IPS-18c (cell line): Measurements from ENCODE around the gene AP3D1.
A peak's percentile ranks its signal among the peaks of the same experiment; 100 is the strongest.

Source experiments
- H3K4me3 ChIP-seq: 2 replicates; pipeline ENCODE4 v1.7.0; 2013; ENCODE audit warnings: low read depth, mild to moderate bottlenecking, low read length, moderate library complexity; ENCODE audit not compliant: insufficient read depth
- H3K9me3 ChIP-seq: one replicate; pipeline ENCODE4 v1.6.1; 2013; ENCODE audit warnings: mild to moderate bottlenecking, low read length, moderate library complexity; ENCODE audit not compliant: control insufficient read depth, insufficient read depth

AP3D1 gene

GRCh38 chr19:2070436-2070827, 80.9 kb downstream of the AP3D1 start:
- H3K4me3 ChIP-seq, result no peak overlapping the region
- H3K9me3 ChIP-seq, result no peaks in the 10 kb centered on the region

GRCh38 chr19:2064788-2065524, 86.4 kb downstream of the AP3D1 start:
- H3K9me3 ChIP-seq, result no peaks in the 10 kb centered on the region
- H3K4me3 ChIP-seq, result no peak overlapping the region

- Histone ChIP-seq H3K4me3 (no peak overlapping the region), H3K9me3 (no peaks in the 10 kb centered on the region)
Measured at GRCh38 chr19:2064395-2064787, 87.0 kb downstream of the AP3D1 start.

GRCh38 chr19:2063824-2064223, 87.5 kb downstream of the AP3D1 start:
- H3K4me3 ChIP-seq, result no peak overlapping the region

GRCh38 chr19:2062770-2063169, 88.6 kb downstream of the AP3D1 start:
- no peak overlapping the region for H3K4me3 ChIP-seq

More at GRCh38 chr19:2063824-2064223, 87.5 kb downstream of the AP3D1 start:
- no peaks in the 10 kb centered on the region for H3K9me3 ChIP-seq

GRCh38 chr19:2062389-2062729, 89.0 kb downstream of the AP3D1 start:
- peak overlapping the region; percentile 74; the same call in 1 of the 2 replicates for H3K4me3 ChIP-seq
- no peaks in the 10 kb centered on the region for H3K9me3 ChIP-seq

More at GRCh38 chr19:2062770-2063169, 88.6 kb downstream of the AP3D1 start:
- H3K9me3 ChIP-seq, result no peaks in the 10 kb centered on the region

- H3K4me3 ChIP-seq, result peak overlapping the region; percentile 81
- H3K9me3 ChIP-seq, result no peaks in the 10 kb centered on the region
Measured at GRCh38 chr19:2061495-2062388, 89.6 kb downstream of the AP3D1 start.

- H3K4me3 ChIP-seq, result peak overlapping the region; percentile 81
Measured at GRCh38 chr19:2060884-2061494, 90.4 kb downstream of the AP3D1 start.

GRCh38 chr19:2059422-2060201, 91.8 kb downstream of the AP3D1 start:
- Histone ChIP-seq H3K4me3 (no peak overlapping the region), H3K9me3 (no peaks in the 10 kb centered on the region)

More at GRCh38 chr19:2060884-2061494, 90.4 kb downstream of the AP3D1 start:
- no peaks in the 10 kb centered on the region for H3K9me3 ChIP-seq

GRCh38 chr19:2058570-2059421, 92.6 kb downstream of the AP3D1 start:
- H3K4me3 ChIP-seq, result no peak overlapping the region
- H3K9me3 ChIP-seq, result no peaks in the 10 kb centered on the region

GRCh38 chr19:2057484-2058469, 93.6 kb downstream of the AP3D1 start:
- Histone ChIP-seq H3K9me3 (no peaks in the 10 kb centered on the region), H3K4me3 (no peak overlapping the region)

- Histone ChIP-seq H3K9me3 (no peaks in the 10 kb centered on the region), H3K4me3 (no peak overlapping the region)
Measured at GRCh38 chr19:2056837-2057192, 94.6 kb downstream of the AP3D1 start.

GRCh38 chr19:2055931-2056836, 95.2 kb downstream of the AP3D1 start:
- H3K9me3 ChIP-seq, result no peaks in the 10 kb centered on the region
- no peak overlapping the region for H3K4me3 ChIP-seq

GRCh38 chr19:2054763-2055162, 96.6 kb downstream of the AP3D1 start:
- Histone ChIP-seq H3K9me3 (no peaks in the 10 kb centered on the region), H3K4me3 (no peak overlapping the region)
